ENCODE results near the gene MRGPRD.
"Not testable (repeated sequence)": the region's sequence is repeated elsewhere in the genome, so short reads cannot be mapped to it uniquely, and the experiment has no call there.

MRGPRD gene

DNA sequence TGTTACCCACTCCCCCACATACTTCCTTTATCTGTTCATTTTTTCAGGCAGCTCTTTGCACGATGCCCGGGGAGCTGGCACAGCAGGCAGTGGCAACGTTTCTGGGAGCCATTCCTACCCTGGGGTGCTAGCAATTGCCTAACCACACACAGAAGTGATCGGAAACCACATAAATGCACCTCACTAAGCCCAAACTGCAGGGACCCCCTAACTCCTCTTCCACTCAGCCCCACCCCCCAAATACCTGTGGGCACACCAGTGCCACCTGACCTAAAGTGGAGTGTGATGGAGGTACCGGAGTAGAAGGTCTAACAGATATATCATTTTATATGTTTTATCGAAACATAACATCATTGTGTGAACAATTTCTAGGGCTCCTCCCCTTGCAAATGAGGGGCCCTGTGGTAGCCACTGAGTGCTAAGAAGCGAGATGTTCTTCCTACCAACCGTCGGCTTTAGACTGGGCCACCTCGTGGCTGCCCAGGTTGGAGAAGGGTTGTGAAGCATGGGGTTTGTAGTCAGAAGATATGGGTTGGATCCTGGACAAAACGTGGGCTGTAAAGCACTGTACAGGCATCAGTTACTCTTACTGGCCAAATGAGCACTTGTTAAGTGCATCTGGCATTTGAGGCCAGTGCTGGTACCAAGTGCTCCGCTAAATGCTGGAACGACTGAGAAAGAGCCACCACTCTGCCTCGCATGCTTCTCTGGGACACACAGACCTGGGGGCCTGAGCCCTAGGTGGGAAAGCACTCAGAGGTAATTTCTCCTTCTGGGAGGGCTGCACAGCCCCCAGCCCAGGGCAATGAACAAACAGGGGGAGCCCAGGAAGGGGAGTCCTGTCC, 2.8 kb downstream of the MRGPRD start:
- TF ChIP-seq, protein P1, sequence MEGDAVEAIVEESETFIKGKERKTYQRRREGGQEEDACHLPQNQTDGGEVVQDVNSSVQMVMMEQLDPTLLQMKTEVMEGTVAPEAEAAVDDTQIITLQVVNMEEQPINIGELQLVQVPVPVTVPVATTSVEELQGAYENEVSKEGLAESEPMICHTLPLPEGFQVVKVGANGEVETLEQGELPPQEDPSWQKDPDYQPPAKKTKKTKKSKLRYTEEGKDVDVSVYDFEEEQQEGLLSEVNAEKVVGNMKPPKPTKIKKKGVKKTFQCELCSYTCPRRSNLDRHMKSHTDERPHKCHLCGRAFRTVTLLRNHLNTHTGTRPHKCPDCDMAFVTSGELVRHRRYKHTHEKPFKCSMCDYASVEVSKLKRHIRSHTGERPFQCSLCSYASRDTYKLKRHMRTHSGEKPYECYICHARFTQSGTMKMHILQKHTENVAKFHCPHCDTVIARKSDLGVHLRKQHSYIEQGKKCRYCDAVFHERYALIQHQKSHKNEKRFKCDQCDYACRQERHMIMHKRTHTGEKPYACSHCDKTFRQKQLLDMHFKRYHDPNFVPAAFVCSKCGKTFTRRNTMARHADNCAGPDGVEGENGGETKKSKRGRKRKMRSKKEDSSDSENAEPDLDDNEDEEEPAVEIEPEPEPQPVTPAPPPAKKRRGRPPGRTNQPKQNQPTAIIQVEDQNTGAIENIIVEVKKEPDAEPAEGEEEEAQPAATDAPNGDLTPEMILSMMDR (IDR thresholded peaks at IDR 0.05; ENCODE audit: low read depth, low read length, missing control alignments) = no peak
- peaks cover 3% of the 10 kb centered on the region for H3K27me3 ChIP-seq (replicated peaks)
- no peak overlapping the region for H3K4me3 ChIP-seq (ENCODE audit: low read depth, low read length)
- no peak for DNase-seq
- no peaks in the 10 kb centered on the region for H3K36me3 ChIP-seq (replicated peaks)
- in situ Hi-C loops (cut with HindIII; ENCODE audit: low pct_ligation_motif_present, low sequenced_read_pairs) = no loop called here
- no peak overlapping the region for H3K27ac ChIP-seq

DNA sequence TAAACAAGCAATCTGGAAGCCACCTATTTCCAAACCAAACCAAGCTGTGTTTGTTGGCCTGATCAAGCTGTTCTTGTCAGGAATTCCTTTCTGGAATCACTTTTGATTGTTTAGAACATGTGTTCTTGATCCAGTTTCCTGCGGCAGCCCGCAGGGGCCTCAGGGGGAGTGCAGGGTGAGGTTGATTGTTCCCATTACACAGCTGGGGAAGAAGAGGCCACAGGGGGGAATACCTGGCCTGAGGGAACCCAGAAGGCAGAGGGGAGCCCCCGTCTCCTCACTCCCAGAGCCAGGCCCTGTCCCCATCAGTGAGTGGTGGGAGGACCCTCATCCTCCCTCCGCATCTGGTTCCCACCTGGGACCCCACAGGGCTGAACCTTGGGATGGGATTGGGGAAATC, 4.2 kb downstream of the MRGPRD start:
- no peaks in the 10 kb centered on the region for H3K27me3 ChIP-seq (replicated peaks)
- H3K27ac ChIP-seq = no peak overlapping the region
- in situ Hi-C loops (cut with HindIII; ENCODE audit: low pct_ligation_motif_present, low sequenced_read_pairs) = no loop called here
- TF ChIP-seq, protein P1 (IDR thresholded peaks at IDR 0.05; ENCODE audit: low read depth, low read length, missing control alignments) = no peak
- DNase-seq = no peak
- no peaks in the 10 kb centered on the region for H3K36me3 ChIP-seq (replicated peaks)
- H3K4me3 ChIP-seq (ENCODE audit: low read depth, low read length) = no peak overlapping the region

DNA sequence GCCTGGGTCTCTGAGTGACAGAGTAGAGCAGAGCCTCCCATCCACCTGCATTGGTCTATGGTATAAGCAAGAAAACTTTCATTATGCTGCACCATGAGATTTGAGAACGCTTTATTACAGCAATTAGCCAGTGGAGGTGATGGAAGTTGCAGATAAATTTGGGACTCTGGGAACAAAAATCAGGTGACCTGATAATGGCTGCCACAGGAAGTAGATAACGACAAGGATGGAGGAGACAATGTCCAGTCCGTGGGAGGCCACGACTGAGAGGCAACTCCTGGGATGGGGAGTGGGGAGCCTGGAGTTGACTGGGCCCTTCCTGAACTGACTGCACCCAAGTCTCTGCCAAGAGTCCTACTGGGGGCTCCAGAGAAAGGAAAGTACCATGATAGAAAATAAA, 4.7 kb downstream of the MRGPRD start:
- Histone ChIP-seq H3K36me3 (replicated peaks) (no peaks in the 10 kb centered on the region), H3K27me3 (replicated peaks) (peaks cover under 1% of the 10 kb centered on the region), H3K27ac (no peak overlapping the region), H3K4me3 (ENCODE audit: low read depth, low read length) (no peak overlapping the region)
- no peak for DNase-seq
- in situ Hi-C loops (cut with HindIII; ENCODE audit: low pct_ligation_motif_present, low sequenced_read_pairs) = no loop called here
- TF ChIP-seq, protein P1 (IDR thresholded peaks at IDR 0.05; ENCODE audit: low read depth, low read length, missing control alignments) = no peak

DNA sequence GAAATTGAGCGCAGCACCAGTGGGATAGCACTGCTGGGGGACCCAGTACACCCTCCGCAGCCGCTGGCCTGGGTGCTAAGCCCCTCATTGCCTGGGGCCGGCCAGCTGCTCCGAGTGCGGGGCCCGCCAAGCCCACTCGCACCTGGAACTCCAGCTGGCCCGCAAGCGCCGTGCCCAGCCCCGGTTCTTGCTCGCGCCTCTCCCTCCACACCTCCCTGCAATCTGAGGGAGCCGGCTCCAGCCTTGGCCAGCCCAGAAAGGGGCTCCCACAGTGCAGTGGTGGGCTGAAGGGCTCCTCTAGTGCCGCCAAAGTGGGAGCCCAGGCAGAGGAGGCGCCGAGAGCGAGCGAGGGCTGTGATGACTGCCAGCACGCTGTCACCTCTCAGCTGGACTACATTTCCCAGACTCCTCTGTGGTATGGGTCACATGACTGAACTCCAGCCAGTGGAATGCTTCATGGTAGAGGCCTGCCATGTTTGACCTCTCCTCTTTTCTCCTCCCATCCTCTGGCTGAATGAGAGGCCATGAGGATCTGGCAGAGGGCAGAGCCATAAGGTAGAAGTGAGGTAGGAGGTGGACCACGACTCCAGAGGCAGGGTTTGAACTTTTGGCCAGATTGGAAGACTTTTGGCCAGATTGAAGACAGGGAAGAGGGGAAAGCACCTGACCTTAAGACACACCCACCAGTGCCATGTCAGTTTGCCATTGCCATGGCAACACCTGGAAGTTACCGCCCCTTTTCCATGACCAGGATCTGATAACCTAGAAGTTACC, 6.2 kb downstream of the MRGPRD start:
- TF ChIP-seq, protein P1 (IDR thresholded peaks at IDR 0.05; ENCODE audit: low read depth, low read length, missing control alignments) = no peak
- Histone ChIP-seq H3K4me3 (ENCODE audit: low read depth, low read length) (no peak overlapping the region), H3K27me3 (replicated peaks) (peaks cover 5% of the 10 kb centered on the region), H3K27ac (no peak overlapping the region), H3K36me3 (replicated peaks) (no peaks in the 10 kb centered on the region)
- in situ Hi-C loops (cut with HindIII; ENCODE audit: low pct_ligation_motif_present, low sequenced_read_pairs) = no loop called here
- DNase-seq = peak; percentile 12

DNA sequence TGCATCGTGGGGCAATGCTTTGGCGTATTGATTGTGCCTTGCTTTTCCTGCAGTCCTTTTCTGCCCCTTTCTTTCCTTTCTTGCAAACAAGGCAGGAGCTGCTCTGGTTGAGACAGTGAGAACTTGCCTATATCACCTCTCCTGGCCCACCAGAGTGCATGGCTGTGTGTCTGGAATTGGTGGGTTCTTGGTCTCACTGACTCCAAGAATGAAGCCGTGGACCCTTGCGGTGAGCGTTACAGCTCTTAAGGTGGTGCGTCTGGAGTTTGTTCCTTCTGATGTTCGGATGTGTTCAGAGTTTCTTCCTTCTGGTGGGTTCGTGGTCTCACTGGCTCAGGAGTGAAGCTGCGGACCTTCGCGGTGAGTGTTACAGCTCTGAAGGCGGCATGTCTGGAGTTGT, 7.1 kb downstream of the MRGPRD start:
- DNase-seq; H3K4me3 ChIP-seq (ENCODE audit: low read depth, low read length); H3K27me3 ChIP-seq (replicated peaks); in situ Hi-C loops (cut with HindIII; ENCODE audit: low pct_ligation_motif_present, low sequenced_read_pairs); H3K27ac ChIP-seq; H3K36me3 ChIP-seq (replicated peaks): not testable (repeated sequence)

DNA sequence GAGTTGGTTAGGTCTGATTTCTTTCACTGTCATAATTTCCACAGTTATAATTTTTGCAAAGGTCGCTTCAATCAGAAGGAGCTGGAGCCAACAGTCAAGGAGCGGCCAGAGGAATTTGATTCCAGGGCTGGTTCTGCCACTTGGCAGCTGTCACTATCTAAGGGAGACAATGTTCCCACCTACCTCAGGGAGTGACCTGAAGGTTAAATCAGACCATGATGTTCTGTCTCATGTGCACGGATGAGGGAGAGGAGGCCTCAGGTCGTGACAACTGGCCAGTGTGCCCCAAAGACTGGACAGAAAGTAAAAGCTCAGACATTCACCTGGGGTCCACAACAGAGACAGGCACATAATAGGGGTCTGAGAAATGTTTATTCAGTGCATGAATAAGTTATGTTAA, 7.6 kb downstream of the MRGPRD start:
- in situ Hi-C loops (cut with HindIII; ENCODE audit: low pct_ligation_motif_present, low sequenced_read_pairs) = no loop called here
- Histone ChIP-seq H3K27ac (no peak overlapping the region), H3K36me3 (replicated peaks) (no peaks in the 10 kb centered on the region), H3K27me3 (replicated peaks) (peaks cover 5% of the 10 kb centered on the region), H3K4me3 (ENCODE audit: low read depth, low read length) (no peak overlapping the region)
- TF ChIP-seq, protein P1 (IDR thresholded peaks at IDR 0.05; ENCODE audit: low read depth, low read length, missing control alignments) = no peak
- no peak for DNase-seq

Measured in brain microvascular endothelial cell (primary cell).